SU-DHL-6 (cell line): Measurements from ENCODE around the gene WNT8A.

Source experiments
- H2AFZ ChIP-seq: fragments of 200-600 bp; sonication (generic); 2 replicates; pipeline ENCODE4 v1.6.1; 2014; ENCODE audit warnings: low read depth, mild to moderate bottlenecking, moderate library complexity, mixed read lengths, antibody characterized with exemption, low read length; ENCODE audit not compliant: severe bottlenecking
- H3F3A ChIP-seq: fragments of 200-600 bp; shearing (Covaris generic); 2 replicates; pipeline ENCODE4 v1.6.0; 2016; ENCODE audit warnings: antibody characterized with exemption, mild to moderate bottlenecking; ENCODE audit not compliant: insufficient read depth
- H3K27ac ChIP-seq: fragments of 200-600 bp; sonication (generic); 2 replicates; pipeline ENCODE4 v1.5.1; 2016; ENCODE audit warnings: low read depth, mild to moderate bottlenecking, low read length, moderate library complexity, mixed read lengths
- H3K27me3 ChIP-seq: fragments of 200-600 bp; sonication (generic), shearing (Covaris generic); 2 replicates; pipeline ENCODE4 v1.6.0; 2014; ENCODE audit warnings: mild to moderate bottlenecking, low read length
- H3K36me3 ChIP-seq: fragments of 200-600 bp; sonication (generic); 2 replicates; pipeline ENCODE4 v1.6.1; 2014; ENCODE audit warnings: mild to moderate bottlenecking, low read length, mixed read lengths
- H3K4me2 ChIP-seq: fragments of 300-600, 200-600 bp; shearing (Covaris generic), sonication (generic); 2 replicates; pipeline ENCODE4 v1.6.0; 2014; ENCODE audit warnings: low read length, low read depth, mild to moderate bottlenecking; ENCODE audit not compliant: poor library complexity, severe bottlenecking
- H3K4me3 ChIP-seq: fragments of 200-600 bp; sonication (generic); 2 replicates; pipeline ENCODE4 v1.5.1; 2014; ENCODE audit warnings: antibody characterized with exemption, low read length, mild to moderate bottlenecking, mixed read lengths; ENCODE audit not compliant: insufficient read depth, poor library complexity, severe bottlenecking
- H3K79me2 ChIP-seq: fragments of 200-600 bp; sonication (generic); 2 replicates; pipeline ENCODE4 v1.6.1; 2014; ENCODE audit warnings: mild to moderate bottlenecking, low read length, moderate library complexity; ENCODE audit not compliant: insufficient read depth
- H3K9ac ChIP-seq: fragments of 200-600 bp; sonication (generic); 2 replicates; pipeline ENCODE4 v1.7.0; 2014; ENCODE audit warnings: mild to moderate bottlenecking, low read length
- H3K9me2 ChIP-seq: fragments of 200-600 bp; sonication (generic); replicated peaks from 2 replicates; pipeline ENCODE4 v1.6.1; 2014; ENCODE audit warnings: low read length; ENCODE audit not compliant: insufficient read depth
- H3K9me3 ChIP-seq: fragments of 200-600 bp; sonication (generic); 2 replicates; pipeline ENCODE4 v1.6.1; 2014; ENCODE audit warnings: low read length, mixed read lengths; ENCODE audit not compliant: insufficient read depth
- H4K20me1 ChIP-seq: fragments of 200-600 bp; sonication (generic); 2 replicates; pipeline ENCODE4 v1.6.1; 2014; ENCODE audit warnings: low read depth, mild to moderate bottlenecking, antibody characterized with exemption, low read length, moderate library complexity, mixed read lengths
- EZH2phosphoT487 ChIP-seq: fragments of 200-600 bp; sonication (generic), shearing (Covaris generic); conservative IDR thresholded peaks from 2 replicates; pipeline ENCODE4 v1.6.1; 2018; ENCODE audit warnings: mild to moderate bottlenecking, antibody characterized with exemption, low read length, moderate library complexity, mixed read lengths
- TF ChIP-seq, protein P1 (sequence below): fragments of 200-600 bp; sonication (generic); IDR thresholded peaks from one replicate; pipeline ENCODE4 v1.5.1; 2017; ENCODE audit warnings: antibody characterized with exemption, mild to moderate bottlenecking, low read length, moderate library complexity; ENCODE audit not compliant: insufficient read depth, poor library complexity, severe bottlenecking

Gene WNT8A

DNA sequence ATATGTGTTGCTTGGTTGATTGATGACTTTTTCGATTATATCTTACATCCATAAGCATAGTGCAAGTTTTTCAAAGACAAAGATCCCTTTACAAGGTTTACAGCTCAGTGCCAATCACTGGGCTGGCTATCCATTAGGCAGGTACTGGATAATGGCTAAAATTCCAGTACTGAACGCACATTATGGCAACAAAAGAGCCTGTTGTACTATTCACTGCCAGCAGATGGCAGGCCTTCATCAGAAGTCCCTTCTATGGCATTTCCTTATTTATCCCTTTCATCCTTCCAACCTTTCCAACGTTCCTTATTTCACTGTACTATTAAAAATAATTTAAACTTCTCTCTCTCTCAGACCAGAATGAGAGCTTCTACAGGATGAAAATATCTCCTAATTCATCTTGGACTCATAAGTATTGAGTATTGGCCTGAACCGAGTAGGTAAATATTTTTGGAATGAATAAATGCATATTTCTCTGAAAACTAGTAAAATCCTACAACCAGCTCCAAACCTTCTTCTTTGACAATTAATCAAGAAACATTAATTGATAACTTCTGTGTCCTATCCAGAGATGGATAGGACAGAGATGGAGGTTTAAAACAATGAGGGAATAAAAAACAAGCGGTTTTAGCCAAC is 6.7 kb upstream of the WNT8A start:
- Histone ChIP-seq H3K9me2 (no peaks in the 10 kb centered on the region), H4K20me1 (no peaks in the 10 kb centered on the region), H3K4me2 (no peak overlapping the region), H3K27me3 (no peaks in the 10 kb centered on the region), H3K79me2 (no peaks in the 10 kb centered on the region), H3K9ac (no peak overlapping the region), H3K36me3 (no peaks in the 10 kb centered on the region), H3K9me3 (no peaks in the 10 kb centered on the region), H2AFZ (no peak overlapping the region), H3K27ac (no peak overlapping the region), H3F3A (no peaks in the 10 kb centered on the region), H3K4me3 (no peak overlapping the region)
- TF ChIP-seq, protein P1, sequence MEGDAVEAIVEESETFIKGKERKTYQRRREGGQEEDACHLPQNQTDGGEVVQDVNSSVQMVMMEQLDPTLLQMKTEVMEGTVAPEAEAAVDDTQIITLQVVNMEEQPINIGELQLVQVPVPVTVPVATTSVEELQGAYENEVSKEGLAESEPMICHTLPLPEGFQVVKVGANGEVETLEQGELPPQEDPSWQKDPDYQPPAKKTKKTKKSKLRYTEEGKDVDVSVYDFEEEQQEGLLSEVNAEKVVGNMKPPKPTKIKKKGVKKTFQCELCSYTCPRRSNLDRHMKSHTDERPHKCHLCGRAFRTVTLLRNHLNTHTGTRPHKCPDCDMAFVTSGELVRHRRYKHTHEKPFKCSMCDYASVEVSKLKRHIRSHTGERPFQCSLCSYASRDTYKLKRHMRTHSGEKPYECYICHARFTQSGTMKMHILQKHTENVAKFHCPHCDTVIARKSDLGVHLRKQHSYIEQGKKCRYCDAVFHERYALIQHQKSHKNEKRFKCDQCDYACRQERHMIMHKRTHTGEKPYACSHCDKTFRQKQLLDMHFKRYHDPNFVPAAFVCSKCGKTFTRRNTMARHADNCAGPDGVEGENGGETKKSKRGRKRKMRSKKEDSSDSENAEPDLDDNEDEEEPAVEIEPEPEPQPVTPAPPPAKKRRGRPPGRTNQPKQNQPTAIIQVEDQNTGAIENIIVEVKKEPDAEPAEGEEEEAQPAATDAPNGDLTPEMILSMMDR = peak; percentile 52
- no peak for TF ChIP-seq EZH2phosphoT487

DNA sequence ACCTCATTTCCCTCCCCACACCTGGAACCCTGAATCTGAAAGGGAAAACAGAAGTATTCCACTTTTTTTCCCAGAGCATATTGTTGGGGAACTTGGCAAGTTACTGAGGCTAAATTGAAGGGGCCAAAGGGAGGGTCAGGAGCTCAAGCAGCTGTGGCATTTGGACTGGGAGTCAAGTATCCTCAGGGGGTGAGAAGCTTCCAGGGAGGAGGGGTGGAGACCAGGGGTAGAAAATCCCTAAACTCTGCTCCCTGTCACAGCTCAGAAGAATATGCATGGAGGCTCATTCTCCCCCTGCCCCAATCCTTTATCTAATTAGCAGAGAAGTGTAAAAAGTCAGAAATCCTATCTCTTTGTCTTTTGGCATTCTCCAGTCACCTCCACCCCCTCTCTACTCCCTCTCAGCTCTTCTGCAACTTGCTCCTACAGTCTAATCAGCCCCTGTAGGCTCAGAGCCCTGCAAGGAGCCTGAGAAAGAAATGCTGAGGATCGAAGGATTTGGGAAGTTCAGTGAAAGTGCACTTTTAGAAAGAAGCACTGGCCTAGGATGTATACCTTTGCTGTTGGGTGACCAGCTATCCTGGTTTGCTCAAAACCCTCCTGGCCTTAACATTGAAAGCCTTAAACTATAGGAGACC is 5.7 kb upstream of the WNT8A start:
- no peaks in the 10 kb centered on the region for H3K9me2 ChIP-seq
- no peak overlapping the region for H3K4me3 ChIP-seq
- no peaks in the 10 kb centered on the region for H3K79me2 ChIP-seq
- H3K27me3 ChIP-seq = no peaks in the 10 kb centered on the region
- H3F3A ChIP-seq = no peaks in the 10 kb centered on the region
- no peak overlapping the region for H3K4me2 ChIP-seq
- no peaks in the 10 kb centered on the region for H3K9me3 ChIP-seq
- no peak for TF ChIP-seq EZH2phosphoT487
- TF ChIP-seq, protein P1 = no peak
- H4K20me1 ChIP-seq = no peaks in the 10 kb centered on the region
- H3K36me3 ChIP-seq = no peaks in the 10 kb centered on the region
- no peak overlapping the region for H2AFZ ChIP-seq
- H3K9ac ChIP-seq = no peak overlapping the region
- no peak overlapping the region for H3K27ac ChIP-seq

DNA sequence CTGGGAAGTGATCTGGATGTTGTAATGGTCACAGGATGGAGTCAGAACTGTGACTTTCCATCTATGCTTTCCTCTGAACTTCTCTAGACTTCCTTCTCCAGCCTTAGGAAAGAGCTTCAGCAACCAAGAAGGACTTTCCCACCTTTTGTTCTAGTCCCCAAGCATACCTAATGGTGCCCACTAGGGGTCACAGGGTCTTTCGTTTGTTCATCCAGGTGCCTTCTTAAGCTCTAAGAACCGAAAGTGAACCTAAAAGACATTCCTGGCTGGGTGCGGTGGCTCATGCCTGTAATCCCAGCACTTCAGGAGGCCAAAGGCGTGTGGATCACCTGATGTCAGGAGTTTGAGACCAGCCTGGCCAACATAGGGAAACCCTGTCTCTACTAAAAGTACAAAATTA is 1.8 kb upstream of the WNT8A start:
- no peaks in the 10 kb centered on the region for H4K20me1 ChIP-seq
- no peaks in the 10 kb centered on the region for H3K9me2 ChIP-seq
- H2AFZ ChIP-seq = no peak overlapping the region
- no peaks in the 10 kb centered on the region for H3K36me3 ChIP-seq
- no peak overlapping the region for H3K4me2 ChIP-seq
- no peak overlapping the region for H3K9ac ChIP-seq
- H3K27ac ChIP-seq = no peak overlapping the region
- no peak overlapping the region for H3K4me3 ChIP-seq
- no peaks in the 10 kb centered on the region for H3K79me2 ChIP-seq
- no peaks in the 10 kb centered on the region for H3F3A ChIP-seq
- H3K9me3 ChIP-seq = no peaks in the 10 kb centered on the region
- H3K27me3 ChIP-seq = no peaks in the 10 kb centered on the region
- no peak for TF ChIP-seq EZH2phosphoT487
- TF ChIP-seq, protein P1 = no peak
